Uterus (tissue), 4 donors: ENCODE results near the gene PGC. TPM values are rescaled to one million over a fixed set of nuclear protein-coding genes. Genes with fewer than 3 reads are reported as not detected.

Experiments
- DNase-seq, 2 donors: peaks; one replicate each; pipeline ENCODE4 v3.0.0-alpha.2; 2019 to 2020
- H3K27ac ChIP-seq, 2 donors: fragments of 200-600 bp; sonication (generic); 1 replicate in 1 of 2; 2 replicates in 1 of 2; pipeline ENCODE4 v1.5.1; 2016 to 2018
- H3K27me3 ChIP-seq, 2 donors: fragments of 200-600 bp; sonication (generic); one replicate each; pipeline ENCODE4 v1.5.1; 2018 to 2019; ENCODE audit warnings: control low read depth in 1 of 2
- H3K36me3 ChIP-seq, 2 donors: fragments of 200-600 bp; sonication (generic); one replicate each; pipeline ENCODE4 v1.5.1; 2019; ENCODE audit warnings: control low read depth in 1 of 2
- H3K4me1 ChIP-seq, 2 donors: fragments of 200-600 bp; sonication (generic); one replicate each; pipeline ENCODE4 v1.5.1; 2018 to 2019; ENCODE audit warnings: control low read depth in 1 of 2
- H3K4me3 ChIP-seq, 2 donors: fragments of 200-600 bp; sonication (generic); 1 replicate in 1 of 2; 2 replicates in 1 of 2; pipeline ENCODE4 v1.5.1; 2018 to 2019; ENCODE audit warnings: mild to moderate bottlenecking in 1 of 2
- H3K9me3 ChIP-seq, 2 donors: fragments of 200-600 bp; sonication (generic); one replicate each; pipeline ENCODE4 v1.5.1; 2019; ENCODE audit warnings: control low read depth in 1 of 2
- CTCF ChIP-seq, 4 experiments: fragments of 200-600 bp in 2 of 4; fragments of 450-650 bp in 2 of 4; sonication (generic) in 2 of 4; IDR thresholded peaks; one replicate each; pipeline ENCODE4 v1.5.1; 2016 to 2019; ENCODE audit warnings: antibody characterized with exemption in 4 of 4, mild to moderate bottlenecking in 2 of 4, moderate library complexity in 1 of 4
- POLR2A ChIP-seq, 2 donors: fragments of 450-650 bp; IDR thresholded peaks; one replicate each; pipeline ENCODE4 v1.6.1; 2016; ENCODE audit warnings: antibody characterized with exemption in 2 of 2, mild to moderate bottlenecking in 1 of 2, moderate library complexity in 1 of 2
- intact Hi-C: fragments of 100-400 bp; cut with DNase I; formaldehyde crosslinking; loops from one replicate; pipeline ENCODE4 v1.15.1; 2023; ENCODE audit warnings: low total_unique reads
- total RNA-seq, 4 donors: library from RNA; depleted of rRNA in 3 of 4; stranded (reverse); fragments of >200 nt in 3 of 4; gene quantifications; one replicate each; pipeline versions ENCODE4 v1.1.0 to v1.2.4, GENCODE V29; 2014 to 2023
- donor health status: DM: yes; HTN: yes; CAD: no.

The PGC gene
- total RNA-seq, 4 donors from 2014 or later: 0.91 to 2.1 TPM; not detected in 2

DNA sequence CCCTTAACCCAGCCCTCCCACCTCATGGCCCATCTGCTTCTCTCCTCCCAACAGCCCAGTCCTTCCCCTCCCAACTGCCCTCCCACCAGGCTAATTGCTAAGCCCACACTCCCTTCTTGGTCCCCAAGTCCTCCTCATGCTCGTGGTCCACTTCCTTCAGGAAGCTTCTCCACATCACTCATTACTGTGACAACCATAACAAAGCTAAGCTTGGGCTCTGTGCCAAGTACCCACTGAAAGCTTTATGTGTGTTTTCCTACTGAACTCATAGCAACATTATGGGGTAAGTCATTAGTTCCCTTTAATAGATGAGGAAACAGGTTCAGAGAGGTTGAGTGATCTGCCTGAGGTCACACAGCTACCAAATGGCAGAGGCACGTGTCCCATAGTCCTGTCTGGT, 16.3 kb upstream of the PGC start:
- intact Hi-C loops: no loop called here
- Histone ChIP-seq H3K27ac (no peak overlapping the region), H3K36me3 (no peaks in the 10 kb centered on the region), H3K4me3 (no peak overlapping the region), H3K4me1 (no peaks in the 10 kb centered on the region), H3K9me3 (no peaks in the 10 kb centered on the region), H3K27me3 (no peaks in the 10 kb centered on the region)
- DNase-seq: no peak
- no peak for TF ChIP-seq POLR2A (IDR thresholded peaks at IDR 0.05)

DNA sequence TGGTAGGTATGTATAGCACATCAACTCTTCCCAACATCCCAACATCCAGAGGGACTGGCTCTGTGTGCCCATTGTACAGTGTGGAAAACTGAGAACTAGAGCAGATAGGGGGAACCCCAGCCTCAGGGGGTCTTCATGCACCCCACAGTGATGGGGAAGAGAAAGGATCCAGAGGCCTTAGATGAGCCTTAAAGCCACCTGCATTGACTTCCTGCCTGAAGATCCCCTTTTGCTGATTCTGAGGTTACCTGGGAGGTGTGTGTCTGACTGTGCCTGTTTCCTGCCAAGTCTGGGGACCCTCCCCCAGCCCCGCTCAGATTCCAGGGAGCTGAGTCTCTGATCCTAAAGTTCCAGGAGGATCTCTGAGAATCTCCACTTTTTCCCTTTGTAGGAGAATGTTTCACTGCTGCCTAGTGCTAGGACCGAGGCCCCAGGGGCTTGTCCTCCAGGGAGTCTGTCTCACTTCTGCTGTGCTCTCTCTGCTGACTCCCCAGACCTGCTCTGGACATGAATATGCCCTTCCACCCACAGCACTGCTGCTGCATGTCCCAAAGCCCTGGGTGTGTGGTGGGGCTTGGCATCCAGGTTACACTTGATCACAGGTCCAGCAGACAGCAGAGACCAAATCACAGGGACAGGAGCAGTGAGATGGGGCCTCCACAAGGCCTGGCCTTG, 12.8 kb upstream of the PGC start:
- no peak overlapping the region for H3K27ac ChIP-seq
- TF ChIP-seq CTCF (IDR thresholded peaks at IDR 0.05) (no peak), POLR2A (IDR thresholded peaks at IDR 0.05) (no peak)
- H3K36me3 ChIP-seq: no peaks in the 10 kb centered on the region
- no peaks in the 10 kb centered on the region for H3K27me3 ChIP-seq
- no peaks in the 10 kb centered on the region for H3K4me1 ChIP-seq
- no peak overlapping the region for H3K4me3 ChIP-seq
- no peak for DNase-seq
- intact Hi-C loops: no loop called here
- no peaks in the 10 kb centered on the region for H3K9me3 ChIP-seq

- TF ChIP-seq CTCF (IDR thresholded peaks at IDR 0.05) (no peak), POLR2A (IDR thresholded peaks at IDR 0.05) (no peak)
- H3K27ac ChIP-seq: no peak overlapping the region
- H3K4me3 ChIP-seq: no peak overlapping the region
- H3K36me3 ChIP-seq: no peaks in the 10 kb centered on the region
- no peaks in the 10 kb centered on the region for H3K27me3 ChIP-seq
- H3K9me3 ChIP-seq: no peaks in the 10 kb centered on the region
- H3K4me1 ChIP-seq: no peaks in the 10 kb centered on the region
- DNase-seq: no peak
- intact Hi-C loops: no loop called here
These were observed 12.1 kb upstream of the PGC start for GRCh38 chr6:41759106-41759904.

DNA sequence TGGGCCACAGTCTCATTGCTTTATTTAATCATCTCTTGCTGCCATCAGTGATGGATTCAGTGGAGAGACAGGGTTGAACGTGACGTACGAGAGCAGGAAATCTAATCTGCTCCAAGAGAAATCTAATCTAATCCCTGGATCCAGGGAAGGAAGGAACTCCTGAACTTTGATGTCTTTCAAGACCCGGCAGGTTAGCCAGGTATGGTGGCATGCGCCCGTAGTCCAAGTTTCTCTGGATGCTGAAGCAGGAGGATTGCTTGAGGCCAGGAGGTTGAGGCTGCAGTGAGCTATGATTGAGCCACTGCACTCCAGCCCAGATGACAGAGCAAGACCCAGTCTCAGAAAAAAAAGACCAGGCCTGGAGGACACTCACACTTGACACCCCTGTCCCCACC, 11.4 kb upstream of the PGC start:
- H3K36me3 ChIP-seq: no peaks in the 10 kb centered on the region
- intact Hi-C loops: no loop called here
- H3K27ac ChIP-seq: no peak overlapping the region
- H3K4me3 ChIP-seq: no peak overlapping the region
- H3K9me3 ChIP-seq: no peaks in the 10 kb centered on the region
- DNase-seq: no peak
- H3K4me1 ChIP-seq: no peaks in the 10 kb centered on the region
- H3K27me3 ChIP-seq: no peaks in the 10 kb centered on the region
- TF ChIP-seq POLR2A (IDR thresholded peaks at IDR 0.05): no peak
- no peak for TF ChIP-seq CTCF (IDR thresholded peaks at IDR 0.05)

DNA sequence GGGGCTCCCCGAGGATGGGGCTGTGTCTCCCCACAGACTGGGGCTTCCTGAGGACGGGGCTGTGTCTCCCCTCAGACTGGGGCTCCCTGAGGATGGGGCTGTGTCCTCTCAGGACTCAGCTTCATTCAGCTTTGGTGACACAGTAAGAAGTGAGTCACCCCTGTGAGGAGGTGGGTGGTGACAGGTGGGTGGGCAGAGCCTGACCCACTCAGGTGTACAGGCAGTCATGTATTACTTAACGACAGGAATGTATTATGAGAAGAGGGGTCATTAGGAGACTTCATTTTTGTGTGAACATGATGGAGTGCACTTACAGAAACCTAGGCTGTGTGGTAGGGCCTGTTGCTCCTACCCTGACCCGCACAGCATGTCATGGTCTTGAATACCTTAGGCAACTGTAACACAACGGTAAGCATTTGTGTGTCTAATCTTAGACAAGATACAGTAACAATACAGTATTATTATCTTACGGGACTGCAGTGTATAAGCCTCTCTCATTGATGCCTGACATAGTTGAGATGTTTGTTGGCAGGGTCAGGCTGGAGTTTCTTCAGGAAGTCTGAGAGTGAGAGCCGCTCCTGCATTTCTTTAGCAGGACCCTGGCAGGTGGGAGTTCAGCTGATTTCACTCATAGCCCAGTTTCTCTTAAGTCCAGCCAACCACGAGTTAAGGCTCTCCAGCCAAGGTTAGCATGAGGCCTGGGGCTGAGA, 10.9 kb upstream of the PGC start:
- Histone ChIP-seq H3K27me3 (no peaks in the 10 kb centered on the region), H3K9me3 (no peaks in the 10 kb centered on the region), H3K4me3 (no peak overlapping the region), H3K36me3 (no peaks in the 10 kb centered on the region), H3K4me1 (no peaks in the 10 kb centered on the region), H3K27ac (no peak overlapping the region)
- DNase-seq: no peak
- intact Hi-C loops: no loop called here
- TF ChIP-seq CTCF (IDR thresholded peaks at IDR 0.05): no peak
- TF ChIP-seq POLR2A (IDR thresholded peaks at IDR 0.05): no peak
